ENCODE results near the gene MARCHF11. TPM values are rescaled to one million over a fixed set of nuclear protein-coding genes. Genes with fewer than 3 reads are reported as not detected.

Gene MARCHF11
- total RNA-seq, 1 donor from 2014 or later = not detected

- no peaks in the 10 kb centered on the region for H3F3A ChIP-seq (ENCODE audit: low read depth)
- H3K4me3 ChIP-seq = no peak overlapping the region
- no peaks in the 10 kb centered on the region for H3K36me3 ChIP-seq
- H3K9me3 Mint-ChIP-seq = no peaks in the 10 kb centered on the region
- H3K79me2 ChIP-seq (ENCODE audit: low read depth) = no peaks in the 10 kb centered on the region
- H3K4me3 Mint-ChIP-seq = no peak overlapping the region
- no peaks in the 10 kb centered on the region for H3K4me1 ChIP-seq
- H3K9ac ChIP-seq = no peak overlapping the region
- H3K27ac ChIP-seq = no peak overlapping the region
- no peak for TF ChIP-seq EZH2 (IDR thresholded peaks at IDR 0.05)
- no peak for TF ChIP-seq EZH2phosphoT487 (IDR thresholded peaks at IDR 0.05)
- TF ChIP-seq CTCF (IDR thresholded peaks at IDR 0.05) = no peak
- H3K9me3 ChIP-seq (ENCODE audit: low read depth) = no peaks in the 10 kb centered on the region
- H3K27me3 ChIP-seq = no peaks in the 10 kb centered on the region
- no peak overlapping the region for H3K27ac Mint-ChIP-seq
- H3K4me1 Mint-ChIP-seq = no peaks in the 10 kb centered on the region
- no peak overlapping the region for H2AFZ ChIP-seq (replicated peaks)
- H3K36me3 Mint-ChIP-seq = no peaks in the 10 kb centered on the region
- DNase-seq (ENCODE audit: low spot score) = no peak
- H3K4me2 ChIP-seq = no peak overlapping the region
- H4K20me1 ChIP-seq (ENCODE audit: low read depth) = no peaks in the 10 kb centered on the region
- H3K27me3 Mint-ChIP-seq (ENCODE audit: insufficient read depth, low read depth) = peaks cover 2% of the 10 kb centered on the region
Measured at GRCh38 chr5:16034319-16035001, 145.1 kb downstream of the MARCHF11 start.

- Histone ChIP-seq H3K4me1 (no peaks in the 10 kb centered on the region), H3K9me3 (ENCODE audit: low read depth) (no peaks in the 10 kb centered on the region), H2AFZ (replicated peaks) (no peak overlapping the region), H3K9ac (no peak overlapping the region), H3F3A (ENCODE audit: low read depth) (no peaks in the 10 kb centered on the region), H3K4me2 (no peak overlapping the region), H3K27ac (no peak overlapping the region), H3K36me3 (no peaks in the 10 kb centered on the region), H3K4me3 (no peak overlapping the region), H3K79me2 (ENCODE audit: low read depth) (no peaks in the 10 kb centered on the region), H4K20me1 (ENCODE audit: low read depth) (no peaks in the 10 kb centered on the region), H3K27me3 (no peaks in the 10 kb centered on the region)
- TF ChIP-seq EZH2 (IDR thresholded peaks at IDR 0.05) = no peak
- TF ChIP-seq EZH2phosphoT487 (IDR thresholded peaks at IDR 0.05) = no peak
- TF ChIP-seq CTCF (IDR thresholded peaks at IDR 0.05) = no peak
- Mint-ChIP-seq H3K27ac (no peak overlapping the region), H3K27me3 (ENCODE audit: insufficient read depth, low read depth) (peaks cover 5% of the 10 kb centered on the region), H3K9me3 (no peaks in the 10 kb centered on the region), H3K36me3 (no peaks in the 10 kb centered on the region), H3K4me3 (no peak overlapping the region), H3K4me1 (no peaks in the 10 kb centered on the region)
- DNase-seq (ENCODE audit: low spot score) = no peak
Measured at GRCh38 chr5:16033187-16033925, 146.2 kb downstream of the MARCHF11 start.

- Histone ChIP-seq H3K27me3 (no peaks in the 10 kb centered on the region), H3K4me1 (no peaks in the 10 kb centered on the region), H3F3A (ENCODE audit: low read depth) (no peaks in the 10 kb centered on the region), H2AFZ (replicated peaks) (no peak overlapping the region), H3K9me3 (ENCODE audit: low read depth) (no peaks in the 10 kb centered on the region), H3K4me3 (no peak overlapping the region), H3K9ac (no peak overlapping the region), H3K27ac (no peak overlapping the region), H3K36me3 (no peaks in the 10 kb centered on the region), H3K4me2 (no peak overlapping the region), H4K20me1 (ENCODE audit: low read depth) (no peaks in the 10 kb centered on the region), H3K79me2 (ENCODE audit: low read depth) (no peaks in the 10 kb centered on the region)
- H3K4me1 Mint-ChIP-seq = no peaks in the 10 kb centered on the region
- no peak for DNase-seq (ENCODE audit: low spot score)
- H3K36me3 Mint-ChIP-seq = no peaks in the 10 kb centered on the region
- H3K4me3 Mint-ChIP-seq = no peak overlapping the region
- H3K27ac Mint-ChIP-seq = no peak overlapping the region
- peaks cover 7% of the 10 kb centered on the region for H3K27me3 Mint-ChIP-seq (ENCODE audit: insufficient read depth, low read depth)
- no peaks in the 10 kb centered on the region for H3K9me3 Mint-ChIP-seq
- TF ChIP-seq EZH2phosphoT487 (IDR thresholded peaks at IDR 0.05) (no peak), CTCF (IDR thresholded peaks at IDR 0.05) (no peak), EZH2 (IDR thresholded peaks at IDR 0.05) (no peak)
Measured at GRCh38 chr5:16028708-16029107, 150.9 kb downstream of the MARCHF11 start.

All from neural progenitor cell (in vitro differentiated cells).